Activated CD8-positive, alpha-beta T cell treated with anti-CD3 and anti-CD28 coated beads, Interleukin-2, amount 10 ng/mL, durations not matched to agents 7 days and 5 days (primary cell): ENCODE measurements around the gene ESR1. TPM values are rescaled to one million over a fixed set of nuclear protein-coding genes. Genes with fewer than 3 reads are reported as not detected.
"Not testable (repeated sequence)": the region's sequence is repeated elsewhere in the genome, so short reads cannot be mapped to it uniquely, and the experiment has no call there.

Experiments used
- ATAC-seq: fragments of 150-1000 bp; cut with Tn5 transposase; one replicate; pipeline ENCODE4 v1.10.0; 2021; ENCODE audit warnings: moderate library complexity
- CTCF ChIA-PET: fragments of 350-600 bp; sonication (Branson Sonifier 250); formaldehyde crosslinking; loops from one replicate; lab custom pipeline; 2021; ENCODE audit warnings: antibody characterized with exemption; lab: Charles Lee
- POLR2A ChIA-PET: fragments of 350-600 bp; sonication (Branson Sonifier 250); formaldehyde crosslinking; loops from one replicate; lab custom pipeline; 2021; ENCODE audit warnings: antibody characterized with exemption; lab: Charles Lee
- DNase-seq: peaks from one replicate; pipeline ENCODE4 v3.0.0-alpha.2; 2020
- H3K27ac Mint-ChIP-seq: one replicate; pipeline ENCODE4 v1.8.0; 2021; ENCODE audit warnings: mild to moderate bottlenecking, mixed read lengths
- H3K27me3 Mint-ChIP-seq: one replicate; pipeline ENCODE4 v1.8.0; 2021; ENCODE audit warnings: low read depth, mixed read lengths
- H3K36me3 Mint-ChIP-seq: one replicate; pipeline ENCODE4 v1.8.0; 2021; ENCODE audit warnings: low read depth, mixed read lengths
- H3K4me1 Mint-ChIP-seq: one replicate; pipeline ENCODE4 v1.8.0; 2021; ENCODE audit warnings: low read depth, mixed read lengths
- H3K4me3 Mint-ChIP-seq: one replicate; pipeline ENCODE4 v1.8.0; 2021; ENCODE audit warnings: mild to moderate bottlenecking, mixed read lengths
- H3K9me3 Mint-ChIP-seq: one replicate; pipeline ENCODE4 v1.8.0; 2022; ENCODE audit warnings: mixed read lengths; ENCODE audit not compliant: insufficient read depth
- total RNA-seq, 2 experiments: library from RNA; stranded (reverse); gene quantifications; one replicate each; pipeline ENCODE4 v1.2.3, GENCODE V29; 2021

ESR1 gene
- total RNA-seq, 2 experiments from 2014 or later = 0.47 to 0.71 TPM

GRCh38 chr6:151869787-151870186 is 62.3 kb downstream of the ESR1 start:
- CTCF ChIA-PET = no interaction called here
- Mint-ChIP-seq H3K36me3 (no peaks in the 10 kb centered on the region), H3K4me3 (no peak overlapping the region), H3K4me1 (no peaks in the 10 kb centered on the region), H3K27me3 (no peaks in the 10 kb centered on the region), H3K9me3 (peaks cover 8% of the 10 kb centered on the region), H3K27ac (no peak overlapping the region)
- POLR2A ChIA-PET = no interaction called here
- DNase-seq = no peak
- no peak for ATAC-seq

DNA sequence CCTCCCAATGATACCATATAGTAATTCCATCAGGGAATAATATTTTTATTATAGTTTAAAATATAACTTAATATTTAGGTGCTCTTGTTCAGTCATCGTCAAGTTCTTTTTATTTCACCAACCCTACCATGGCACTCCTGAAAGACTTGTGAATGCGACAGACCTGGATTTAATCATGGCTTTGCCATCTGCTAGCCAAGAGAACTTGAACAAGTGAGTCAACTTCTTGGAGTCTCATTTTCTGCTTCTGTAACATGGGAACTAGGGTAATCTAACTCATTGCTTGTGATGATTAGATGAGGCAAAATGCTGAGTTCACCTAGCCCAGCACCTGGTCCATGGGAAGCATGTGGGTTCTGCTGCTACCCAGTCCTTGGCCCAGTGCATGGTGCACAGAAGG is 62.9 kb downstream of the ESR1 start:
- no peaks in the 10 kb centered on the region for H3K4me1 Mint-ChIP-seq
- no peaks in the 10 kb centered on the region for H3K36me3 Mint-ChIP-seq
- no peak overlapping the region for H3K27ac Mint-ChIP-seq
- DNase-seq (no peak), ATAC-seq (no peak)
- peaks cover 8% of the 10 kb centered on the region for H3K9me3 Mint-ChIP-seq
- no peak overlapping the region for H3K4me3 Mint-ChIP-seq
- ChIA-PET CTCF (no interaction called here), POLR2A (no interaction called here)
- no peaks in the 10 kb centered on the region for H3K27me3 Mint-ChIP-seq

GRCh38 chr6:151875524-151875923 is 68.0 kb downstream of the ESR1 start:
- Mint-ChIP-seq H3K4me1 (no peaks in the 10 kb centered on the region), H3K36me3 (no peaks in the 10 kb centered on the region), H3K9me3 (no peaks in the 10 kb centered on the region), H3K27ac (no peak overlapping the region), H3K27me3 (no peaks in the 10 kb centered on the region), H3K4me3 (no peak overlapping the region)
- ATAC-seq = no peak
- no peak for DNase-seq
- ChIA-PET POLR2A (no interaction called here), CTCF (no interaction called here)

DNA sequence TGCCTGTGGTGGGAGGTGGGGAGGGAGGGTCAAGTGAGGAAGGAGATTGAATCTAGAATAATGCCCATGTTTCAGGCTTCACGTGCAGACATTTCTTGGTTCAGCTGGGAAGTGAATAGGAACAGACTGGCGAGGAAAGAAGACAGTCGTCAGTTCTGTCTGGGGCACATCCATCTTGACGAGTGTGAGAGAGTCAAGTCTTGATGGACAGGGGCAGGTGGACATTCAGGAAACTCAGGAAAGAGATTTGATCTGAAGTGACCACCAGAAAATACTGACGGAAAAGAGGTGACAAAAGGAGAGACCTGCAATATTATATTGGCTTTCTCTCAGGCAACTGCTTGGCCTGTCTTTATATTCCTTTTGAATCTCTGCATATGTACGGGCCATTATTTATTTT is 68.6 kb downstream of the ESR1 start:
- CTCF ChIA-PET = no interaction called here
- Mint-ChIP-seq H3K36me3 (no peaks in the 10 kb centered on the region), H3K9me3 (no peaks in the 10 kb centered on the region)

GRCh38 chr6:151877458-151877857 is 70.0 kb downstream of the ESR1 start:
- POLR2A ChIA-PET = no interaction called here
- H3K9me3 Mint-ChIP-seq = no peaks in the 10 kb centered on the region
- no peak overlapping the region for H3K27ac Mint-ChIP-seq
- H3K4me1 Mint-ChIP-seq = no peaks in the 10 kb centered on the region
- DNase-seq = no peak
- CTCF ChIA-PET = no interaction called here
- H3K4me3 Mint-ChIP-seq = no peak overlapping the region
- ATAC-seq = no peak
- no peaks in the 10 kb centered on the region for H3K27me3 Mint-ChIP-seq
- H3K36me3 Mint-ChIP-seq = no peaks in the 10 kb centered on the region

More for the DNA sequence above, 68.6 kb downstream of the ESR1 start:
- Mint-ChIP-seq H3K27me3 (no peaks in the 10 kb centered on the region), H3K27ac (no peak overlapping the region), H3K4me3 (no peak overlapping the region), H3K4me1 (no peaks in the 10 kb centered on the region)
- DNase-seq (no peak), ATAC-seq (no peak)
- POLR2A ChIA-PET = no interaction called here

- ATAC-seq (no peak), DNase-seq (no peak)
- ChIA-PET POLR2A (no interaction called here), CTCF (no interaction called here)
- Mint-ChIP-seq H3K4me3 (no peak overlapping the region), H3K27ac (no peak overlapping the region), H3K4me1 (no peaks in the 10 kb centered on the region), H3K9me3 (no peaks in the 10 kb centered on the region), H3K36me3 (no peaks in the 10 kb centered on the region), H3K27me3 (no peaks in the 10 kb centered on the region)
These were observed 73.7 kb downstream of the ESR1 start for GRCh38 chr6:151881231-151881630.

DNA sequence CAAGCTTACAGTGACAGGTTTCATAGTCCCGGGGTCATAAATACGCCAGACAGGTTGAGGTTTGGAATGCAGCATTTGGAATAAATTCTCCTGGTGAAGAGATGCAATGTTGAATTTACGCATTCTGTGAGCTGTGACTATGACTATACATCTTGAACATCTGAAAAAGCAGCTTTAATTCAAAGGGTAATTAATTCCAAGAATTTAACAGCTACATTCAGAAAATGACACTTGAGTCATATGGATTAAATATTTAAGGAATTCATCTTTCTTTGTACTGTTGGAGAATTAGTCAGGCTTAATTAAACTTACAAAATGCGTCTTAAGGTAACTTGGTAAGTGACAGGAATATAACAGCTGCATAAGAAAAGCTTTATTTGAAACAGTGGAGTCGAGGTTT is 74.7 kb downstream of the ESR1 start:
- ChIA-PET CTCF (no interaction called here), POLR2A (no interaction called here)
- H3K36me3 Mint-ChIP-seq = no peaks in the 10 kb centered on the region
- H3K4me1 Mint-ChIP-seq = no peaks in the 10 kb centered on the region
- no peak overlapping the region for H3K27ac Mint-ChIP-seq
- H3K4me3 Mint-ChIP-seq = no peak overlapping the region
- no peak for ATAC-seq
- no peaks in the 10 kb centered on the region for H3K27me3 Mint-ChIP-seq
- no peaks in the 10 kb centered on the region for H3K9me3 Mint-ChIP-seq
- DNase-seq = no peak

GRCh38 chr6:151885234-151885633 is 77.8 kb downstream of the ESR1 start:
- ATAC-seq (no peak), DNase-seq (no peak)
- Mint-ChIP-seq H3K36me3 (no peaks in the 10 kb centered on the region), H3K27me3 (no peaks in the 10 kb centered on the region), H3K27ac (no peak overlapping the region), H3K4me1 (no peaks in the 10 kb centered on the region), H3K4me3 (no peak overlapping the region), H3K9me3 (no peaks in the 10 kb centered on the region)
- ChIA-PET POLR2A (no interaction called here), CTCF (no interaction called here)

DNA sequence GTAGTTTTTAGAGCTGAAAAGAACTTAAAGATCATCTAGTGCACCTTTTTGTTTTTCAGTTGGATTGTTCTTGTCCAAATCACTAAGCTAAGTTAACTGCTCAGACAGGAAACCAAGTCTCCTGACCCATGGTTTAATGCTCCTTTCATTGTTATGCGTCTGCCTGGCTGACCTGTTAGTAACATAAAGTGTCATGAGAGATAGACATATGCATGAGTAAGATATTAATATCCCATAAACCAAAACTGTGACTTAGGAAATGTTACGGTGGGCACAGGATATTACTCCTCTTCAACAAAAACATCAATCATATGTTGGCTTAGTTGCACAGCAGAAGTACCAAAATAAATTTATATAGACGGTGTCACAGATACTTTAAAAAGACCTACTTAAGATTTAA is 84.0 kb downstream of the ESR1 start:
- ChIA-PET POLR2A (no interaction called here), CTCF (interaction anchor here (1.7 kb wide), 1 partner anchor 126 kb away, joined by 5 read pairs; no protein-coding TSS in a partner anchor)
- Mint-ChIP-seq H3K27me3 (no peaks in the 10 kb centered on the region), H3K27ac (no peak overlapping the region), H3K4me1 (no peaks in the 10 kb centered on the region), H3K4me3 (no peak overlapping the region), H3K36me3 (no peaks in the 10 kb centered on the region), H3K9me3 (no peaks in the 10 kb centered on the region)
- DNase-seq (no peak), ATAC-seq (no peak)

DNA sequence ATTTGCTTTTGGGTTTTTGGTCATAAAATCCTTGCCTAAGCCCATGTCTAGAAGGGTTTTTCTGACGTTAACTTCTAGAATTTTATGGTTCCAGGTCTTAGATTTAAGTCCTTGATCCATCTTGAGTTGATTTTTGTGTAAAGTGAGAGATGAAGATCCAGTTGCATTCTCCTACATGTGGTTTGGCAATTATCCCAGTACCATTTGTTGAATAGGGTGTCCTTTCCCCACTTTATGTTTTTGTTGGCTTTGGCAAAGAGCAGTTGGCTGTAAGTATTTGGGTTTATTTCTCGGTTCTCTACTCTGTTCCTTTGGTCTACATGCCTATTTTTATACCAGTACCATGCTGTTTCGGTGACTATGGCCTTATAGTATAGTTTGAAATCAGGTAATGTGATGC is 86.9 kb downstream of the ESR1 start:
- ATAC-seq, DNase-seq, POLR2A ChIA-PET, H3K36me3 Mint-ChIP-seq, H3K27ac Mint-ChIP-seq, H3K27me3 Mint-ChIP-seq, CTCF ChIA-PET, H3K4me3 Mint-ChIP-seq, H3K4me1 Mint-ChIP-seq, H3K9me3 Mint-ChIP-seq: not testable (repeated sequence)

DNA sequence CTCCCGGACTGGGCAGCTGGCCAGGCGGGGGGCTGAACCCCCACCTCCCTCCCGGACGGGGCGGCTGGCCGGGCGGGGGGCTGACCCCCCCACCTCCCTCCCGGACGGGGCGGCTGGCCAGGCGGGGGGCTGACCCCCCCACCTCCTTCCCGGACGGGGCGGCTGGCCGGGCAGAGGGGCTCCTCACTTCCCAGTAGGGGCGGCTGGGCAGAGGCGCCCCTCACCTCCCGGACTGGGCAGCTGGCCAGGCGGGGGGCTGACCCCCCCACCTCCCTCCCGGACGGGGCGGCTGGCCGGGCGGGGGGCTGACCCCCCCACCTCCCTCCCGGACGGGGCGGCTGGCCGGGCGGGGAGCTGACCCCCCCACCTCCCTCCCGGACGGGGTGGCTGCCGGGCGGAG is 91.7 kb downstream of the ESR1 start:
- H3K4me3 Mint-ChIP-seq, H3K4me1 Mint-ChIP-seq, POLR2A ChIA-PET, CTCF ChIA-PET, ATAC-seq, H3K36me3 Mint-ChIP-seq, H3K27me3 Mint-ChIP-seq, H3K27ac Mint-ChIP-seq, DNase-seq, H3K9me3 Mint-ChIP-seq: not testable (repeated sequence)

- H3K4me3 Mint-ChIP-seq, H3K9me3 Mint-ChIP-seq, DNase-seq, POLR2A ChIA-PET, H3K27ac Mint-ChIP-seq, H3K27me3 Mint-ChIP-seq, ATAC-seq, H3K36me3 Mint-ChIP-seq, H3K4me1 Mint-ChIP-seq, CTCF ChIA-PET: not testable (repeated sequence)
These were observed 92.3 kb downstream of the ESR1 start for GRCh38 chr6:151899796-151900195.

GRCh38 chr6:151900256-151900655 is 92.8 kb downstream of the ESR1 start:
- Mint-ChIP-seq H3K4me1 (no peaks in the 10 kb centered on the region), H3K27ac (no peak overlapping the region), H3K4me3 (no peak overlapping the region), H3K27me3 (peaks cover 2% of the 10 kb centered on the region), H3K9me3 (no peaks in the 10 kb centered on the region), H3K36me3 (no peaks in the 10 kb centered on the region)
- ChIA-PET CTCF (no interaction called here), POLR2A (no interaction called here)
- ATAC-seq (no peak), DNase-seq (no peak)
